ENCODE data around the gene EN1. TPM values are rescaled to one million over a fixed set of nuclear protein-coding genes. Genes with fewer than 3 reads are reported as not detected.

The EN1 gene
- total and polyA plus RNA-seq, 2 of the 4 experiments (the other 2 are of a cell fraction) = not detected

DNA sequence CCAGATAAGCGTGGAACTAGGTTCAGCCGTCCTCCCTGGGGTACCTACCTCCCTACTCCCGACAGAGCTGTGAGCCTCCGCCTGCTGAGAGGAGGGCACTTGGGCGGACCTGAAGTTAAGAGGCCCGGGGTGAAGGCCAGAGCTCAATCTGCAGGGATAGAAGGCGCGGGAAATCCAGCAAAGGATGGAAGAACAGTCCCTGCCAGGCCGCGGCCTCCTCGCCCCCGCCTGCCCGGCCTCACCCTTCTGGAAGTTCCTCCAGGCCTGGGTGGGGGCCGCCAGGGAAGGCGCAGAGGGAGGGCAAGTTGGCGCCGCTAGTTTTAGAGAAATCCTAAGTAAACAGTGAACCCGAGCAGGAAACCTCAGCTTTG is 13.0 kb downstream of the EN1 start:
- dilution Hi-C loops (cut with HindIII; ENCODE audit: low sequenced_read_pairs, unreplicated experiment) = no loop called here
- H2AK5ac ChIP-seq (ENCODE audit: low read depth, low read length) = no peak overlapping the region

More for the DNA sequence above, 13.0 kb downstream of the EN1 start:
- WGBS, 2 experiments (ENCODE audit: extremely low coverage in 2 of 2, insufficient read length in 1 of 2) = 6% methylated on average over 14 of the region's 18 CpGs; no CpG with 5 or more reads in 1 of the 2 experiments
- Histone ChIP-seq H3K14ac (replicated peaks; ENCODE audit: low read depth, low read length) (no peak overlapping the region), H3K4ac (ENCODE audit: low read depth, low read length) (no peak overlapping the region), H4K8ac (ENCODE audit: low read depth in 2 of 2, low read length in 2 of 2) (no peak overlapping the region), H3K27me3 (ENCODE audit: control insufficient read depth, insufficient read depth, low read length) (peaks cover 81% of the 10 kb centered on the region), H4K91ac (ENCODE audit: insufficient read depth, low read depth, low read length) (no peak overlapping the region), H2AFZ (replicated peaks; ENCODE audit: low read length, poor library complexity) (no peak overlapping the region), H2BK120ac (ENCODE audit: low read depth, low read length) (no peak overlapping the region), H3K4me3 (ENCODE audit: insufficient read depth, low read depth, low read length) (no peak overlapping the region), H3K27ac (ENCODE audit: insufficient read depth, low read length) (no peak overlapping the region), H4K20me1 (ENCODE audit: insufficient read depth, low read length) (no peaks in the 10 kb centered on the region), H3K23ac (ENCODE audit: low read depth, low read length) (no peak overlapping the region), H2BK20ac (ENCODE audit: low read depth, low read length) (no peak overlapping the region), H3K36me3 (ENCODE audit: control insufficient read depth, insufficient read depth, low read length) (no peaks in the 10 kb centered on the region), H3K9ac (ENCODE audit: low read depth, low read length) (no peak overlapping the region), H3K4me2 (ENCODE audit: low read depth, low read length) (no peak overlapping the region), H2BK5ac (ENCODE audit: low read depth, low read length, poor library complexity, severe bottlenecking) (no peak overlapping the region), H4K5ac (ENCODE audit: low read depth, low read length) (no peak overlapping the region), H3K79me1 (ENCODE audit: low read depth in 1 of 2, low read length in 2 of 2) (no peaks in the 10 kb centered on the region), H3K18ac (ENCODE audit: low read depth, low read length) (no peak overlapping the region), H3K9me3 (ENCODE audit: control insufficient read depth, insufficient read depth, low read length) (no peaks in the 10 kb centered on the region), H3K4me1 (ENCODE audit: control insufficient read depth, insufficient read depth, low read length) (no peaks in the 10 kb centered on the region), H2AK9ac (replicated peaks; ENCODE audit: low read depth, low read length, poor library complexity) (no peak overlapping the region), H2BK15ac (ENCODE audit: low read depth, low read length) (no peak overlapping the region), H3K56ac (ENCODE audit: extremely low read depth, insufficient read depth, low read length) (no peak overlapping the region), H3K9me1 (ENCODE audit: insufficient read depth, low read length) (no peaks in the 10 kb centered on the region)
- no peak for DNase-seq
- no TSS peak for BruUV-seq (replicated peaks)
- intact Hi-C loops (cut with micrococcal nuclease) = no loop called here
- no peak for ATAC-seq (ENCODE audit: low read depth)
- TF ChIP-seq RFX5 (IDR thresholded peaks at IDR 0.05; ENCODE audit: low read depth, low read length) (no peak), RCOR1 (IDR thresholded peaks at IDR 0.05; ENCODE audit: insufficient replicate concordance, low read length) (no peak), MXI1 (IDR thresholded peaks at IDR 0.05; ENCODE audit: borderline replicate concordance, low read depth, low read length) (no peak), MAZ (IDR thresholded peaks at IDR 0.05; ENCODE audit: borderline replicate concordance, low read depth, low read length) (no peak), CHD1 (IDR thresholded peaks at IDR 0.05; ENCODE audit: low read depth, low read length) (no peak), BHLHE40 (IDR thresholded peaks at IDR 0.05; ENCODE audit: low read depth, low read length) (no peak), FOS (IDR thresholded peaks at IDR 0.05; ENCODE audit: low read depth, low read length) (no peak), RAD21 (IDR thresholded peaks at IDR 0.05; ENCODE audit: low read length) (no peak), POLR2A (IDR thresholded peaks at IDR 0.05; ENCODE audit: low read depth, low read length) (no peak), USF2 (IDR thresholded peaks at IDR 0.05; ENCODE audit: low read depth, low read length) (no peak), NFE2L2 (IDR thresholded peaks at IDR 0.05; ENCODE audit: low read depth, low read length) (no peak), CEBPB (IDR thresholded peaks at IDR 0.05; ENCODE audit: low read depth, low read length) (no peak), MAFK (IDR thresholded peaks at IDR 0.05; ENCODE audit: low read depth, low read length) (no peak), SMC3 (IDR thresholded peaks at IDR 0.05; ENCODE audit: low read depth, low read length) (no peak)
- TF ChIP-seq, protein P1, sequence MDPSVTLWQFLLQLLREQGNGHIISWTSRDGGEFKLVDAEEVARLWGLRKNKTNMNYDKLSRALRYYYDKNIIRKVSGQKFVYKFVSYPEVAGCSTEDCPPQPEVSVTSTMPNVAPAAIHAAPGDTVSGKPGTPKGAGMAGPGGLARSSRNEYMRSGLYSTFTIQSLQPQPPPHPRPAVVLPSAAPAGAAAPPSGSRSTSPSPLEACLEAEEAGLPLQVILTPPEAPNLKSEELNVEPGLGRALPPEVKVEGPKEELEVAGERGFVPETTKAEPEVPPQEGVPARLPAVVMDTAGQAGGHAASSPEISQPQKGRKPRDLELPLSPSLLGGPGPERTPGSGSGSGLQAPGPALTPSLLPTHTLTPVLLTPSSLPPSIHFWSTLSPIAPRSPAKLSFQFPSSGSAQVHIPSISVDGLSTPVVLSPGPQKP (IDR thresholded peaks at IDR 0.05; ENCODE audit: borderline replicate concordance, low read depth, low read length) = no peak
- TF ChIP-seq, protein P2, sequence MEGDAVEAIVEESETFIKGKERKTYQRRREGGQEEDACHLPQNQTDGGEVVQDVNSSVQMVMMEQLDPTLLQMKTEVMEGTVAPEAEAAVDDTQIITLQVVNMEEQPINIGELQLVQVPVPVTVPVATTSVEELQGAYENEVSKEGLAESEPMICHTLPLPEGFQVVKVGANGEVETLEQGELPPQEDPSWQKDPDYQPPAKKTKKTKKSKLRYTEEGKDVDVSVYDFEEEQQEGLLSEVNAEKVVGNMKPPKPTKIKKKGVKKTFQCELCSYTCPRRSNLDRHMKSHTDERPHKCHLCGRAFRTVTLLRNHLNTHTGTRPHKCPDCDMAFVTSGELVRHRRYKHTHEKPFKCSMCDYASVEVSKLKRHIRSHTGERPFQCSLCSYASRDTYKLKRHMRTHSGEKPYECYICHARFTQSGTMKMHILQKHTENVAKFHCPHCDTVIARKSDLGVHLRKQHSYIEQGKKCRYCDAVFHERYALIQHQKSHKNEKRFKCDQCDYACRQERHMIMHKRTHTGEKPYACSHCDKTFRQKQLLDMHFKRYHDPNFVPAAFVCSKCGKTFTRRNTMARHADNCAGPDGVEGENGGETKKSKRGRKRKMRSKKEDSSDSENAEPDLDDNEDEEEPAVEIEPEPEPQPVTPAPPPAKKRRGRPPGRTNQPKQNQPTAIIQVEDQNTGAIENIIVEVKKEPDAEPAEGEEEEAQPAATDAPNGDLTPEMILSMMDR (conservative IDR thresholded peaks at IDR 0.05; ENCODE audit: low read depth, low read length) = no peak
- CTCF ChIA-PET = interaction anchor here (0.6 kb wide), 1 partner anchor 84 kb away, joined by 3 read pairs; no protein-coding TSS in a partner anchor
- POLR2A ChIA-PET (ENCODE audit: unreplicated experiment) = no interaction called here
- in situ Hi-C loops (cut with MboI; ENCODE audit: low sequenced_read_pairs) = no loop called here

Measured in IMR-90 (cell line).